DOHH2 (cell line): ENCODE measurements around the gene MEN1.

Source experiments
- CTCF ChIP-seq: fragments of 200-600 bp; sonication (generic); IDR thresholded peaks from one replicate; pipeline ENCODE4 v1.5.1; 2014; ENCODE audit warnings: antibody characterized with exemption, mild to moderate bottlenecking, low read depth, low read length; ENCODE audit not compliant: poor library complexity, severe bottlenecking
- EZH2phosphoT487 ChIP-seq: fragments of 200-600 bp; sonication (generic); IDR thresholded peaks from 2 replicates; pipeline ENCODE4 v1.6.1; 2017; ENCODE audit warnings: borderline replicate concordance, mild to moderate bottlenecking, antibody characterized with exemption, low read length, moderate library complexity, mixed read lengths

- TF ChIP-seq CTCF (no peak), EZH2phosphoT487 (no peak)
These were observed 25.4 kb downstream of the MEN1 start for GRCh38 chr11:64784813-64785581.
